Bone marrow (tissue), 2 donors: ENCODE data around the gene RAB21.
"Not testable (repeated sequence)": the region's sequence is repeated elsewhere in the genome, so short reads cannot be mapped to it uniquely, and the experiment has no call there.

Source experiments
- DNase-seq, 2 donors: peaks; one replicate each; lab custom pipeline; 2025; lab: John Stamatoyannopoulos, UW

Gene RAB21

DNA sequence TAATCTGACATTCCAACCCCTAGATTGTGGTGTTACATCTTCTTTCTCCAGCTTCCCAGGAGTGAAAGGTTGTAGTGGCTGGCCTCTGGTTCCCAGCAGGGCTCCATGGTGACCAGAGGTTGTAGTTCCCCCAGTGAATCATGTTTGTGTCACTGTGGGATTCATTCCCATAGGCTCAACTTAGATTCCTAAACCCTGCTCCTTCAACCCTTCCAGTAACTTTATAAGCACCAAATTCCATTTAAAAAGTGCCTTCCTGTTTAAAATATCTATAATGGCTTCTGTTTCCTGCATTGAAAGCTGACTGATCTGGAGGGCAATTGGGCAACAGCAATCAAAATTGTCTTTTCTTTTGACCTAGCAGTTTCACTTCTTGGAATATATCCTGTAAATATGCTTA lies 44.4 kb downstream of the RAB21 start:
- DNase-seq, result no peak

DNA sequence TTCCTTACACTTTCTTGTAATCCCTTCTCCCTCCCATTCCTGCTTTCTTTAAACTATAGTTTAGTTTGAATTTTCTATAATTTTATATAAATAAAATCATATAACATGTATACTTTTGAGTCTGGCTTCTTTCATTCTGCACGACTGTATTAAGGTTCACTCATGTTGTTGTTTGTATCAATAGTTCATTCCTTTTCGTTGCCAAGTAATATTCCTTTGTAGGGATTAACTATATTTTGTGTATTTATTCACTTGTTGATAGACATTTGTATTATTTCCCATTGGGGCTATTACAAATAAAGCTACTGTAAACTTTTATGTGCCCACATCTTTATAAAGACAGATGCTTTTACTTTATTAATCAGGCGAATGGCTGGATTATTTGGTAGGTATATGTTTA lies 45.5 kb downstream of the RAB21 start:
- DNase-seq, result no peak

DNA sequence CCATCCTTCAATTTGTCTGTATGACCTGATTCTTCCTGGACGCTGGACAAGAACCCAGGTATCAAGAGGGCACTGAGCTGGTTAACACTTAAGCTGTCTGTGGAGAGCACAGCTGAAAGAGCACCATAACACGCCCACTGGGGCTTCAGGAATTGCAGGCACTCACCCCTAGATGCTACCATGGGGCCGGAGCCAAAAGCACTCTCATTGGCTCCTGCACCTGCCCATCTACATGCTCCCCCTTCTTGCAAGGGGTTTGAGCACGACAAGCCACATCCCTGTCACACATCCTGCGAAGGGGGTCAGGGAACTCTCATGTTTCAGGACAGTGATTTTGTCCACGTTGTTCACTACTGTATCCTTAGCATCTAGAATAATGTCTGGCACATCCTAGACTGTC lies 49.8 kb downstream of the RAB21 start:
- no peak for DNase-seq

DNA sequence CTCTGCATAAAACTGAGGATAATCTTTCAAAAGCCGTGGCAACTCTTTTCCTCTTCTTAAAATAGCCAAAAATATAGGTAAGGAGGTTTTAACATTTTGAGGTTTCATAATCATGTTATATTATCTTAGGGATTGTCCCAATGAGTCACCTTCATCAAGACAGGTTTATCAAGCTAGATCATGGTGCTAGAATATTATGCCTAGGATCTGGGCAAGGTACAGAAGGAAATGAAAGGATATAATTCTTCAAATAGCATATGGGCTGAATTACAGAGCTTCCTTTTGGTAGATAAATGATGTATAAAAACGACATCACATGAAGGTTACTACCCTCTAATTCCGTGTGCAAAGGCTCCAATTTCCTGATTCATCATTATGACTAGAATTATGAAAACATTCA lies 56.3 kb downstream of the RAB21 start:
- DNase-seq, result no peak

DNA sequence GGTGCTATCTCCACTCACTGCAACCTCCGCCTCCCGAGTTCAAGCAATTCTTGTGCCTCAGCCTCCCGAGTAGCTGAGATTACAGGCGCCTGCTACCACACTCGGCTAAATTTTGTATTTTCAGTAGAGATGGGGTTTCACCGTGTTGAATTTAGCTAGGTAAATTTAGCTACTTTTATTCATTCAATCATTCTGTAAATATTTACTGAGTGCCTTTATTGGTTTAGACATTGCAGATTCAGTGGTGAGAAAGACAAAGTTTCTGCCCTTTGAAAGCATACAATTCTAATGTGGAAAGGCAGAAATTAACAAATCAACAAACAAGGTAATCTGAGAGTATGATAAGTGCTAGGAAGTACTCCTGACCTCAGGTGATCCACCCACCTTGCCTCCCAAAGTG lies 60.6 kb downstream of the RAB21 start:
- DNase-seq, result not testable (repeated sequence)

DNA sequence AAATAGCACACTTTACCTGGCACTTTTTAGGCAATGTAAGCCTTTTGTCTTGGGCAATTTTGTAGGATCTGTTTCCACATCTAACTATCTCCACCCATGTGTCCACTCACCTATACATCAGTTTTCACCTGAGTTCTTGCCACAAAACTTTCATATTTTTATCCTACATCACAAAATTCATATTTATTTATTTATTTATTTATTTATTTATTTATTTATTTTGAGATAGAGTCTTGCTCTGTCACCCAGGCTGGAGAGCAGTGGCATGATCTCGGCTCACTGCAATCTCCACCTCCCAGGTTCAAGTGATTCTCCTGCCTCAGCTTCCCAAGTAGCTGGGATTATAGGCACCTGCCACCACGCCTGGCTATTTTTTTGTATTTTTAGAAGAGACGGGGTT lies 67.4 kb downstream of the RAB21 start:
- DNase-seq, result not testable (repeated sequence)

DNA sequence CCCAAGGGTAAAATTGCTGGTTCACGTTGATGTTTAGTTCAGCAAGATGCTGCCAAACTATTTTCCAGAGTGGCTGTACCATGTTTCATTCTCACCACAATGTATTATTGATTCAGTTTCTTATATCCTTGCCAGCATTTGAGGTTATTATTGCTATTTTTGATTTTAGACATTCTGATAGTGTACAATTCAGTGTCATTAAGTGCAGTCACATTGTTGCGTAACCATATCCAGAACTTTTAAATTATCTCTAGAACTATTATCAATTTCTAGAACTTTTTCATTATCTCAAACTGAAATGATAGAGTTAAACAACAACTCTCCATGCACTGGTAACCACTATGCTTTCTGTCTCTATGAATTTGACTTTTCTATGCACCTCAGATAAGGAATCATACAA lies 74.2 kb downstream of the RAB21 start:
- no peak for DNase-seq

DNA sequence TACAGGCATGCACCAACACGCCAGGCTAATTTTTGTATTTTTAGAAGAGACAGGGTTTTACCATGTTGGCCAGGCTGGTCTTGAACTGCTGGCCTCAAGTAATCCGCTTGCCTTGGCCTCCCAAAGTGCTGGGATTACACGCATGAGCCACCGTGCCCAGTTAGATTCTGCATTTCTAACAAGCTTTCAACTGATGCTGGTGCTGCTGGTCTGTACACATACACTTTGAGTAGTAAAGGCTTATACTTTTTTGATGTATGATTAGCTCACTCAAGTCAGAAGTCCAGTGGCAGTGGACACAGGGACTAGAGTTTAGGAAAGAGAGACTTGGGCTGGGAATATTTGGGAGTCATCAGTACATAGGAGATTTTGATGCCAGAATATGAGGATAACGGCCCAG lies 82.7 kb downstream of the RAB21 start:
- no peak for DNase-seq

DNA sequence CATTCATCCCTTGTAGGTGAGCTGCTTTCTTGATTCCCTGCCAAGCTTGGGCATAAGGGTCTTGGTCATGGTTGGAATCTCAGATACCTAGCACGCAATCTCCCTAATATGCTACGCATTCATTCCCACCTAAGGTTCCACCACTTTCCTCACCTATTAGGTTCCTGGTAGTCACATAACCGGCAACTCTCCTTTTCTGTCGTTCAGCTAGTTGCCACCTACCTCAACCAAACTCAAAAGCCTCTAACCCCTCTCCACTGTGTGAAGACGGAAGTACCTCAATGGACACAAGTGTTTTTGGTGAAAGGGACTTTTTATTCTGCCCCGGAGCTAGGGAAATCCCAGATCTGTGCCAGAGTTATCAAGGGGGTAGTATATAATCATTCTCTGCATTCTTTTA lies 83.6 kb downstream of the RAB21 start:
- DNase-seq, result no peak

DNA sequence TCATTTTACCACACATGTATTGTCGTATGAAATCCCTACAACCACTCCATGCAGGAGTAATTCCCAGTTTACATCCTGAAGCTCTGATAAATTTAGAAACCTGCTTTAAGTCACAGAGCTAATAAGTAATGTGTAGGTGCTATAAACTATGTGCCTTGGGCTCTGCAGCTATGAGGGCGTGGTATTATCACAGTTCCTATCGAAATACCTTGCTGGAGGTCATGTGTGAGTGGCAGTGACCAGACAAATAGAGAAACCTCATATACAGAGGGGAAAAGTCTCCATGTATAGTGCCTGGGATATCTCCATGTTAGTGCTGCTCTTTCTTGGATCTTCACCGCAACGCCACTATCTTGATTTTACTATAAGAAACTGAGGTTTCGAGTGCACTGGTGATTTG lies 84.0 kb downstream of the RAB21 start:
- DNase-seq, result no peak

DNA sequence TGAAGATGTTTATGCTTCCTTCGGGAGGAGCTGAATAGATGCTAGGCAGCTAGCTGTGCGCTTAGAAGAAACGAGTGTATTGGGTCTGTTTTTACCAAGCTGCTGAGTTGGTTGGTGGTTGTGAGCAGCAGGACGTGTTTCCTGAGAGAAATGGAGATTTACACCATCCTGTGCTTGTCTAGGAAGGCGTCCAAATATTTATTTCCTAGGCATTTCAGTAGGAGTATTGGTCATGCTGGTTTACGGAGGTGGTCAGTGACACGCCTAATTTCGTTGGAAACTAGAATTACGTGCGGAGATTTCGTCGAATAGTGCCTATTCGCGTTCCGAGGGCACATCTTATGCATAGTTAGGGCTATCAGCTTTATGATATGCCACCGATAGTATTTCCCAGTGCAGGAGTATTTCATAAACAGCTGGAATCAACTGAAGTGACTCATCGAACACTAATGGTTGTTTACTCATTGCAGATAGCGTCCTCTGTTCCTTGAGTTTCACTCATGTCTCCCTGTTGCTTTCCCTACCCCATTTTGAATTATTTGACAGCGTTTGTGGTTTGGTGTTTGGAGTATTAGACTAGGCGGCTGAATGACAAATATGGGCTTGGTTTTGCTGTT lies 85.7 kb downstream of the RAB21 start:
- DNase-seq, result peak in 1 of 2 donors; percentile 16

DNA sequence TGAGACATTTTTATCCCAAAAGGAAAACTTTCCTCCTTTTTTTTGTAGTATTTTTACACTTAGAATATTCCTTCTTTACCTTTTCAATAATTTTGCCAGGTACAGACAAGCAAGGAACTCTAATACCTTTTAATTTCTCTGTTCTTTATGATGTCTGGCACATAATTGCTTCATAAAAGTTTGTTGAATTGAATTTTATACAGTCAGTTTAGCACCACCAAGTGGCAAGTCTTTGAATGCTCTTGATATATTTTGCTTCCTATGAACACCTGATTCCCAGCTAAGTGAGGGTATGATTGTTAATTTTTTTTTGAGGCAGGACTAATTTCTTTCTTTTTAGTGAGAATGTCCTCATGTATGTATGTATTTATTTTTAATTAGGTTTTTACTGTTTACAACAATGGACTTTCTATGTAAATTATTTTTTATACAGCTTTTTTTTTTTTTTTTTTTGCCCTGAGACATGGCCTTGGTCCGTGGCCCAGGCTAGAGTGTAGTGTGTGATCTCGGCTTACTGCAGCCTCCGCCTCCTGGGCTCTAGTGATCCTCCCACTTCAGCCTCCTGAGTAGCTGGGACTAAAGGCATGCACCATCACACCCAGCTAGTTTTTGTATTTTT lies 91.8 kb downstream of the RAB21 start:
- DNase-seq, result peak in 1 of 2 donors; percentile 7

DNA sequence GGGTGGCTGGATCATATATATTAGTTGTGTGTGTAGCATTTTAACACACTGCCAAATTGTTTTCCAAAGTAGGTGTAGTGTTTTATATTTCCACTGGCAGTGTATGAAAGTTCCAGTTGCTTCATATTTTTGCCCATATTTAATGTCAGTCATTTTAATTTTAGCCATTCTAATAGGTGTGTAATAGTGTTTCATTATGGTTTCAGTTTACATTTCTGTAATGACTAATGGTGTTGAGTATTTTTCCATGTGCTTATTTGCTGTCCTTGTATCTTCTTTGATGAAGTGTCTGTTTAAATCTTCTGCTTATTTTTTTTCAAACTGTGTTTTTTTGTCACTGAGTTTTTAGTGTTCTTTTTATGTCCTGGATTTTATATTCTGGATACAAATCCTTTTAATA lies 93.5 kb downstream of the RAB21 start:
- DNase-seq, result no peak

DNA sequence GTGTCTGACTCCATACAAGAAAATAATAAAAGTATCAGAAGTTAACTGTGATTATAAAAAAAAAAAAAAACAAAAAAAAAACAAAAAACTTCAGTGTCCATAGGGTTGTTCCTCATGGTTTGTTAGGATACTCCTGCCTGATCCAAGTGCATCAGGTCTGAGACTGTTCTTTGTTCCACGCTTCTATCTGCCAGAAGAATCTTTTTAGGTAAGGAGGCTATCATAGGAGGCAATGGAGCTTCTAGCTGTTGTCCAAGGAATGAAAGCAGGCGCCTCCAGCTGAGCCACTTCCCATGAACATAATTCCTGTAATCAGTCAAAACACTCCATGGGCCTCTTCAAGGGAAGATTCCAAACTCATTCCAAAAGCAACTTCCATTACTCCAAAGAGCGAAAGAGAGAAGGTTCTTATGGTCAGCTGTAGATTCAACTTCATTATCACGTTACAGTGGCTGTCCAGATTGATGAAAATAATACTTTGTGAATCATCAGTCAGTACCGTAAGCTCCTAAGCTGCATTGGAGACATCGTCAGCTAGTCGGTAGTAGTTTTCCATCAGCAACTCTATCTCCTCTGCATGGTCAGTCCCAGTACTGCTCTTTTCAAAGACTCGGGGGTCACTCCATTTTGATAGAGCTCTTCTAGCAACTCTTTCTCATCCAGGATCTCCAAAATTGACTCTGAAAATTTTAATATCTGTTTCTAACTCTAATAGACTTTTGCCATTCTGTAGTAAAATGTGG lies 94.6 kb downstream of the RAB21 start:
- DNase-seq, result no peak
